Vagina (tissue), 2 donors: ENCODE data around the gene IGSF5.

ENCODE experiments used
- POLR2A ChIP-seq, 2 donors: fragments of 450-650 bp; IDR thresholded peaks; one replicate each; pipeline ENCODE4 v1.6.1; 2017; ENCODE audit warnings: antibody characterized with exemption in 2 of 2, mild to moderate bottlenecking in 2 of 2, moderate library complexity in 2 of 2
- POLR2AphosphoS5 ChIP-seq, 2 donors: sonication (generic); formaldehyde crosslinking; IDR thresholded peaks; one replicate each; pipeline ENCODE4 v1.9.0; 2017; ENCODE audit warnings: antibody characterized with exemption in 2 of 2, mild to moderate bottlenecking in 2 of 2, low read depth in 1 of 2; ENCODE audit not compliant: insufficient read depth in 1 of 2
- TF ChIP-seq, protein P1 (sequence below), 3 experiments: fragments of 450-650 bp in 2 of 3; fragments of 200-600 bp in 1 of 3; sonication (generic) in 1 of 3; IDR thresholded peaks; one replicate each; pipeline ENCODE4 v1.5.1; 2017 to 2019; ENCODE audit warnings: antibody characterized with exemption in 3 of 3, mild to moderate bottlenecking in 2 of 3, moderate library complexity in 2 of 3

DNA sequence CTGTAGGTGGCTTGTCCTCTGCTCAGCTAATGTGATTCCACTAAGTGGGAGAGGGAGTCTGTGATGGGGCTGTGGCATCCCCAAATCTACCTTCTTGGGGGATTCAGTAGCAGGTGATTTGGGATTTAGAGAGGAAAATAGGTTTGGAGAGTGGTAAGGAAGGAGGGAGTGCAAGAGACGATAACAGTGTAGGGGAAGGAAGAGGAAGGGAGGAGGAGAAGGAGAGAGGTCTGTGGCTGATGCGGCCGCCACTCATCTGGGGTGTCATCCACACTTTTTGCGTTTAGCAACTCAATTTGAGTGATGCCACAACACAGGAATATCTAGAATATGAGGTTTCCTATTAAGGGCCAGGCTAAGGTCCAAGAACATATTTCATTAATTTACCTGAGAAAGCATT is 98.5 kb downstream of the IGSF5 start:
- no peak for TF ChIP-seq POLR2A (IDR thresholded peaks at IDR 0.05)
- TF ChIP-seq, protein P1, sequence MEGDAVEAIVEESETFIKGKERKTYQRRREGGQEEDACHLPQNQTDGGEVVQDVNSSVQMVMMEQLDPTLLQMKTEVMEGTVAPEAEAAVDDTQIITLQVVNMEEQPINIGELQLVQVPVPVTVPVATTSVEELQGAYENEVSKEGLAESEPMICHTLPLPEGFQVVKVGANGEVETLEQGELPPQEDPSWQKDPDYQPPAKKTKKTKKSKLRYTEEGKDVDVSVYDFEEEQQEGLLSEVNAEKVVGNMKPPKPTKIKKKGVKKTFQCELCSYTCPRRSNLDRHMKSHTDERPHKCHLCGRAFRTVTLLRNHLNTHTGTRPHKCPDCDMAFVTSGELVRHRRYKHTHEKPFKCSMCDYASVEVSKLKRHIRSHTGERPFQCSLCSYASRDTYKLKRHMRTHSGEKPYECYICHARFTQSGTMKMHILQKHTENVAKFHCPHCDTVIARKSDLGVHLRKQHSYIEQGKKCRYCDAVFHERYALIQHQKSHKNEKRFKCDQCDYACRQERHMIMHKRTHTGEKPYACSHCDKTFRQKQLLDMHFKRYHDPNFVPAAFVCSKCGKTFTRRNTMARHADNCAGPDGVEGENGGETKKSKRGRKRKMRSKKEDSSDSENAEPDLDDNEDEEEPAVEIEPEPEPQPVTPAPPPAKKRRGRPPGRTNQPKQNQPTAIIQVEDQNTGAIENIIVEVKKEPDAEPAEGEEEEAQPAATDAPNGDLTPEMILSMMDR (IDR thresholded peaks at IDR 0.05), result no peak
- TF ChIP-seq POLR2AphosphoS5 (IDR thresholded peaks at IDR 0.05; ENCODE audit: insufficient read depth in 1 of 2, low read depth in 1 of 2), result no peak
